ENCODE results near the gene DLGAP4. TPM values are rescaled to one million over a fixed set of nuclear protein-coding genes. Genes with fewer than 3 reads are reported as not detected.

DLGAP4 gene
- total RNA-seq, 1 donor, result 18.1 TPM

DNA sequence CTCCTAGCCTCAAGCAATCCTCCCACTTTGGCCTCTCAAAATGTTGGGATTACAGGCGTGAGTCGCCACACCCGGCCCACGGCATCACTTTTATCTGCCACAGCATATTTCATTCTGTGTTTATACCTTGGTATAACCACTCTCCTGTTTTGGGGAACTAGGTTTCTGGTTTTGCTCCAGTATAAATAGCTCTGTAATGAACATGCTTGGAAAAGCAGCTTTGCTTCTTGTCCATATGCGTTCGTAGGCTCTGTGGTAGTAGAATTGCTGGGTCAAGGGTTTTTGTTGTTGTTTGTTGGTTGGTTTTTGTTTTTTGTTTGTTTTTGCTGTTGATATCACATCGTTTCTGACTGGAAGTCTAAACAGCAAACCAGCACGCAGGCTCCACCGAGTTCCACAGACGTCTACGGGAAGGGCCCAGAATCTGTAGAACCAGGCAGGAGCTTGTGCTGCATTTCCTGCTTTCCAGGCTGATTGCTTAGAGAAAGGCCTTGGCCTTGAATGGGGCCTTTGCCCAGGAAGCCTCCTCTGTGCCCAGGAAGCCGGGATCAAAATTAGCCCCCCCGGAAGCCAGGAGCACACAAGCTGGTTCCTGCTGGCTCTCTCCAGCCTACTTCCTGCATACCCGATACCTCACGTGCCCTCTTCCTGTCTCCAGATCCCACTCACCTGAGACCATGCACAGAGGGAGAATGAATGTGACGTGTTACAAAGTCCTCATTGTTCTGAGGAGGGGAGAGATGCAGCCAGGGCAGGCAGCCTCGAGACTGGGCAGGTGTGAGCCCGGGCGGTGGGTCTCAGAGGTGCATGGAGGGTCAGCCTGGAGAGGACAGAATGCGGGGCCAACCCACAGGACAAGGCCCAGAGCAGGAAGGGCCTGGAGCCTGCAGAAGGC, 35.1 kb upstream of the DLGAP4 start:
- Histone ChIP-seq H3K4me3 (ENCODE audit: insufficient read depth, low read length) (no peak overlapping the region), H3K4me1 (ENCODE audit: insufficient read depth, low read length) (no peaks in the 10 kb centered on the region), H3K9me3 (ENCODE audit: low read depth, low read length) (no peaks in the 10 kb centered on the region), H3K27ac (ENCODE audit: low read depth, low read length) (no peak overlapping the region), H3K36me3 (ENCODE audit: insufficient read depth, low read length) (no peaks in the 10 kb centered on the region), H2AFZ (ENCODE audit: low read length) (no peak overlapping the region), H3K4me2 (ENCODE audit: insufficient read depth, low read length) (no peak overlapping the region), H3K27me3 (ENCODE audit: insufficient read depth, low read length) (peaks cover 9% of the 10 kb centered on the region), H3K79me2 (ENCODE audit: insufficient read depth, low read length) (no peaks in the 10 kb centered on the region), H4K20me1 (ENCODE audit: insufficient read depth, low read length) (no peaks in the 10 kb centered on the region)
- peak; percentile 44 for DNase-seq (ENCODE audit: insufficient read length, low spot score, missing footprints)
- TF ChIP-seq, protein P1, sequence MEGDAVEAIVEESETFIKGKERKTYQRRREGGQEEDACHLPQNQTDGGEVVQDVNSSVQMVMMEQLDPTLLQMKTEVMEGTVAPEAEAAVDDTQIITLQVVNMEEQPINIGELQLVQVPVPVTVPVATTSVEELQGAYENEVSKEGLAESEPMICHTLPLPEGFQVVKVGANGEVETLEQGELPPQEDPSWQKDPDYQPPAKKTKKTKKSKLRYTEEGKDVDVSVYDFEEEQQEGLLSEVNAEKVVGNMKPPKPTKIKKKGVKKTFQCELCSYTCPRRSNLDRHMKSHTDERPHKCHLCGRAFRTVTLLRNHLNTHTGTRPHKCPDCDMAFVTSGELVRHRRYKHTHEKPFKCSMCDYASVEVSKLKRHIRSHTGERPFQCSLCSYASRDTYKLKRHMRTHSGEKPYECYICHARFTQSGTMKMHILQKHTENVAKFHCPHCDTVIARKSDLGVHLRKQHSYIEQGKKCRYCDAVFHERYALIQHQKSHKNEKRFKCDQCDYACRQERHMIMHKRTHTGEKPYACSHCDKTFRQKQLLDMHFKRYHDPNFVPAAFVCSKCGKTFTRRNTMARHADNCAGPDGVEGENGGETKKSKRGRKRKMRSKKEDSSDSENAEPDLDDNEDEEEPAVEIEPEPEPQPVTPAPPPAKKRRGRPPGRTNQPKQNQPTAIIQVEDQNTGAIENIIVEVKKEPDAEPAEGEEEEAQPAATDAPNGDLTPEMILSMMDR (IDR thresholded peaks at IDR 0.05; ENCODE audit: extremely low read depth, low read depth, low read length), result no peak

DNA sequence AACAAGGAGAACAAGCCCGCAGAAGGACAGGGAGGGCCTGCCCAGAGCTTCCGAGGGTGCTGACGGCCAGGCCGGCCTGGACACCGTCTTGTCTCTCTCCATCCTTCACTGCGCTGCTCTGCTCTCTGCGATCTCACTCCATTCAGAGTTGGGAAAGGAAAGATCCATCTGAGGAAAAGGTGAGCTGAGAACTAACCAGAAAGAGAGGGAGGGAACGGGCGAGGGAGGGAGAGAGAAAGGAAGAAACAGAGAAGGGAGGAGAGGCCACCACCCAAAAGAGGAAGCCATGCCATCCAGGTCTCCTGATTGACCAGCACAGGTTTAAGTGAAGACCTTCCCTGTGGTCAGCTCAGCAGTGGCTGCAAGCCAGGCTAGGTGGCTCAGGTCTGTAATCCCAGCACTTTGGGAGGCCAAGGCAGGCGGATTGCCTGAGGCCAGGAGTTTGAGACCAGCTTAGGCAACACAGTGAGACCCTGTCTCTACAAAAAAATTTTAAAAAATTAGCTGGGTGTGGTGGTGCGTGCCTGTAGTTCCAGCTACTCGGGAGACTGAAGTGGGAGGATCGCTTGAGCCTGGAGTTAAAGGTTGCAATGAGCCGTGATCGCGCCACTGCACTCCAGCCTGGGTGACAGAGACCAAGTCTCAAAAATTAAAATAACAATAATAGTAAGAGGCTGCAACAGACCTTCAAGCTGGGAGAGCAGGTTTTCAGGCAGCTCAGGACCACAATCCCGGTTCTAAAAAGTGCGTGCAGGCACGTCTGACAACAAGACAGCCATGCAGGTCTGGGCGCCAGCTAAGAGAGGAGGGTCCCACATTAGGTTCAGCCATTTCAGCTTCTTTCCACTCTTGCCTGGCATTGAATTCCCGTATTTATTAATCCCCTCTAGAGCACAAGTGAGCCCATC, 34.2 kb upstream of the DLGAP4 start:
- Histone ChIP-seq H2AFZ (ENCODE audit: low read length) (no peak overlapping the region), H4K20me1 (ENCODE audit: insufficient read depth, low read length) (no peaks in the 10 kb centered on the region), H3K9me3 (ENCODE audit: low read depth, low read length) (no peaks in the 10 kb centered on the region), H3K27me3 (ENCODE audit: insufficient read depth, low read length) (peaks cover 12% of the 10 kb centered on the region), H3K36me3 (ENCODE audit: insufficient read depth, low read length) (no peaks in the 10 kb centered on the region), H3K79me2 (ENCODE audit: insufficient read depth, low read length) (no peaks in the 10 kb centered on the region), H3K4me1 (ENCODE audit: insufficient read depth, low read length) (no peaks in the 10 kb centered on the region), H3K4me2 (ENCODE audit: insufficient read depth, low read length) (no peak overlapping the region), H3K27ac (ENCODE audit: low read depth, low read length) (no peak overlapping the region), H3K4me3 (ENCODE audit: insufficient read depth, low read length) (no peak overlapping the region)
- DNase-seq (ENCODE audit: insufficient read length, low spot score, missing footprints), result peak; percentile 58
- TF ChIP-seq, protein P1 (IDR thresholded peaks at IDR 0.05; ENCODE audit: extremely low read depth, low read depth, low read length), result no peak

DNA sequence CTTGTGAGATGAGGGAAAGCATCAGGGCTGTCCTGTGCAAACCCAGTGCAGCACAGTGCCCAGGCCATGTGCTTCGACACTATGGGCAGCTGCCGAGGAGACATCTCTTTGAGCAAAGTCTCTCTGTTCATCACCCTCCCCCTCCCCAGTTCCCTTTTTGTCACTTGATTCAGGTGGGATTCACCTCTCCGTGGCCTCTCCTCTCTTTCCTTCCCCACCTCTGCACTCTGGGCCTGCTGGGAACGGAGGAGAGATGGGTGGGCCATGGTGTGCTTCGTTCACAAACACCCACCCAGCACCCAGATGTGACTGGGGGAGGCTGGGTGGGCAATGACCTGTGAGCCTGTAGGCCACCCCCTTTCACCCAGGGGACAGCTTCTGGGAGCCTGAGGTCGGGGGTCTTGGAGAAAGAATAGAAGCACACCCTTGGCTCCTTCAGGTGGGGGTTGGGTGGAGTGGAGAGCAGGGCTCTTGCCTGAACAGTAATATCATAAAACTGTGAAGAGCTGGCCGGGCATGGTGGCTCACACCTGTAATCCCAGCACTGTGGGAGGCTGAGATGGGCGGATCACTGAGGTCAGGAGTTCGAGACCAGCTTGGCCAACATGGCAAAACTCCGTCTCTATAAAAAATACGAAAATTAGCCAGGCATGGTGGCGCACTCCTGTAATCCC, 33.5 kb upstream of the DLGAP4 start:
- no peak overlapping the region for H3K4me2 ChIP-seq (ENCODE audit: insufficient read depth, low read length)
- H4K20me1 ChIP-seq (ENCODE audit: insufficient read depth, low read length), result no peaks in the 10 kb centered on the region
- no peaks in the 10 kb centered on the region for H3K79me2 ChIP-seq (ENCODE audit: insufficient read depth, low read length)
- H3K27ac ChIP-seq (ENCODE audit: low read depth, low read length), result no peak overlapping the region
- no peaks in the 10 kb centered on the region for H3K4me1 ChIP-seq (ENCODE audit: insufficient read depth, low read length)
- TF ChIP-seq, protein P1 (IDR thresholded peaks at IDR 0.05; ENCODE audit: extremely low read depth, low read depth, low read length), result no peak
- no peak overlapping the region for H2AFZ ChIP-seq (ENCODE audit: low read length)
- H3K4me3 ChIP-seq (ENCODE audit: insufficient read depth, low read length), result no peak overlapping the region
- no peaks in the 10 kb centered on the region for H3K36me3 ChIP-seq (ENCODE audit: insufficient read depth, low read length)
- DNase-seq (ENCODE audit: insufficient read length, low spot score, missing footprints), result peak; percentile 30
- peaks cover 16% of the 10 kb centered on the region for H3K27me3 ChIP-seq (ENCODE audit: insufficient read depth, low read length)
- H3K9me3 ChIP-seq (ENCODE audit: low read depth, low read length), result no peaks in the 10 kb centered on the region

Measured in osteoblast (primary cell).